Measurements from ENCODE around the gene METTL25.

DNA sequence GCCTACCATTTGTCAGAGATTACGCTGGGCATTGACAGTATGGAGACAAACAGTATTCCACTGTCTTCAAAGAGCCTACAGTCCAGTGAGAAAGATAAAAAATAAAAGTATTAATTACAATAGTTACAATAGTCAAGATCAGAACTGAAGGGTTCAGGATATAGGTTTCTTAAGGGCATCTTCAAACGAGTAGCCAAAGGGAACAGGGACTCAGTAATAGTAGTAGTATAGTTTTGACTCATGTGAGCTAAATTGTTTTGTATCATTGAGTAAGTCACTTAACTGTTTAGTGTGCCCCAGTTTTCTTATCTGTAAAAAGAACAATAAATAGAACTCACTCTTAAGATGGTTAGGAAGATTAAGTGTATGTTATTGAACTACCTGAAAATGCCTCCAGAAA is 123.6 kb downstream of the METTL25 start:
- TF ChIP-seq CTCF (conservative IDR thresholded peaks at IDR 0.05; ENCODE audit: low read depth, low read length) (no peak), EZH2 (IDR thresholded peaks at IDR 0.05; ENCODE audit: low read length, unreplicated experiment) (no peak), EZH2phosphoT487 (IDR thresholded peaks at IDR 0.05; ENCODE audit: borderline replicate concordance, low read length) (no peak)
